ENCODE results near the gene PAQR7.

PAQR7 gene

DNA sequence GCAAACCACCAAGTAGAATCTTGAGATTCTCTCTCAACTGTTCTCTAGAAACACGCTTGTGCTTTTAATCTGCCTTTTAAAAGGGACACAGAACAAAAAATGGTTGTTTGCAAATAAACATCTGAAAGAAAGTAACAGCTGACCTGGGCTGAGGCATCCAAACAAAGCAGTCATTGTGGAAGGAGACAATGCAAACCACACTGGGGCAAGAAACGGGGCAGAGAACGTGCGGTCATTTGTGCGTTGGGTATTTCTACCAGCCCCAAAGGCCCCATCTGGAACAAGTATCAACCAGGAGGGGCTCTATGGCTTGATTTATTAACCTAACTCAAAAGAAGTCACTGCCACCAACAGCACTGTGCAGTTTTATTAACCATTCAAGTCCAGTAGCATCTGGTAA, 24.7 kb upstream of the PAQR7 start:
- DNase-seq, result no peak

- DNase-seq, result no peak
Measured at GRCh38 chr1:25899792-25900191, 24.3 kb upstream of the PAQR7 start.

- no peak for DNase-seq
Measured at GRCh38 chr1:25898223-25899015, 22.9 kb upstream of the PAQR7 start.

DNA sequence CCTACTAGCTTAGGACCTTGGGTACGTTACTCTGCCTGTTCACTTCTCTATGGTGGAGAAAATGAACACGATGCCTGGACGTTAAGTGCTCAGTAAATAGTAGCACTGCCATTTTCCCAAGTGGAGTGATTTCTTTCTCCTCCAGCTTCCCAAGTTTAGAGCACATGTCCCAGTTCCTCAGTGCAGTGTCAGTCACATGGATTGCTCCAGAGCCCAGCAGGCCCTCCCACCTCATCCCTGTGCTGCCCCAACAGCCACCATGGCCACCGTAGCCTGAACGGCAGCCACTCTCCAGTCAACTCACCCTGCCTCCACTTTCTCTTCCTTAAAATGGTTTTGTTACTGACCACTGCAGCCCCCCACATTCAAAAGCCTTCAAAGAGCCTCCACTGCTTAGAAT, 22.2 kb upstream of the PAQR7 start:
- DNase-seq, result no peak

DNA sequence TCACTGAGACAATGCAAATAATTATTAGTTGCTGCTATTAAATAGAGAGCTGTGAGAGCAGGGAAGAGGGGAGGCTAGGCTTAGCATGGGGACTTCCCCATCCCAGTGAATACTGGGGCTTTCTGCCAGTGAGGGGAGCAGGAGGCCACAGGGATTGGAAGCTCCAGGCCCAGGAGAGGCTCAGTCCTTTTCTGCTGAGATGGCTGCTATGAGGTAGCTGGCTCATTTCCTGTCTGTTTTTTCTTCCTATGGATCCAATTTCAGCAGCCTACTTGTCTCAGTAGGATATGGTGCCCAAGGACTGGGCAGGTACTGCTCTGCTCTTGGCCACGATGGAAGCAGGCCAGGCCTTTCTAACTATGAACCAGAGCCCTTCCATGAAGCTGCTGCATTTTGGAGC, 20.8 kb upstream of the PAQR7 start:
- DNase-seq, result no peak

DNA sequence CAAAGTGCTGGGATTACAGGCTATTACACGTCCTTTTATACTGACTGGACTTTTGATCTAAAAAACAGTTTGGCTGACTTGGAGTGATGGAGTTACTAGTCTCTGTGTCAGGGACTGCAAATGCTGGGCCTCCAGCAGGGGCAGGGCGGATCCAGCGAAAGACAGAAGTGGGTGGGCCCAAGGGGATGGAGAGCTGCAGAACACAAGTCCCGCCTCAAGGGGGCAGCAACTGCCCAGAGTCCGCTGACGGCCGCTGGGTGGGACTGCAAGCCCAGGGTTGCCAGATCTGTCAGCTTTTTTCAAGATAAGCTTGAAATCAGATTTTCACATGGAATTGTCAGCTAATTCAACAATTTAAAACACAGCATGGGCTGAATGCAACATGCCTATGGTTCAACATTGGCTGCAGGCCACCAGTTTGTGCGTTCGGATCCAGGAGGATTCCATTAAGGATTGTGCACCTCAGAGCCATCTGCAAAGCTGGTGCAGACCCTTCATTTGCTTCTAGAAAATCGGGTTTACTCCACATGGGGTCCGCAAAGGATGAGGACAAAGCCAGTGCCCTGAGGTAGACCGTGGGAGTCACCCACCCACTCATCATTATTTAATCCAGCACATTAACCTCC, 20.0 kb upstream of the PAQR7 start:
- DNase-seq, result peak; percentile 70

- no peak for DNase-seq
Measured at GRCh38 chr1:25893116-25893515, 17.6 kb upstream of the PAQR7 start.

DNA sequence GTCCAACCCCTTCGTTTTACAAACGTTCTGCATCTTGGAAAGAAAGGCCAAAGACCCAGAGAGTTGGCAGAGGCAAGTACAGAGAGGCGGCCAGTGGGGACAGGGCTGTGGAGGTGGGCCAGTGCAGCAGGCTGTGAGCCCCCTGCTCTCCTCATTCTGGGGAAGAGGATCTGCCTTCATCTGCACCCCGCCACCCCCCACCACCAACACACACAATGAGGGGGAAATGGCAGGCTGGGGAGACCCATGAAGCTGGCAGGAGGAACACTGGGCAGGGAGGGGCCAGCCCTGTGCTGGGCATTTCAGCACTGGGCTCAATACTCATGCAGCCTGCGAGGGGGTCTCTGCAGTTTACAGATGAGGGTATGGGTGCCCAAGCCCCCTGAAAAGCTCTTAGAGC, 16.1 kb upstream of the PAQR7 start:
- DNase-seq, result no peak

DNA sequence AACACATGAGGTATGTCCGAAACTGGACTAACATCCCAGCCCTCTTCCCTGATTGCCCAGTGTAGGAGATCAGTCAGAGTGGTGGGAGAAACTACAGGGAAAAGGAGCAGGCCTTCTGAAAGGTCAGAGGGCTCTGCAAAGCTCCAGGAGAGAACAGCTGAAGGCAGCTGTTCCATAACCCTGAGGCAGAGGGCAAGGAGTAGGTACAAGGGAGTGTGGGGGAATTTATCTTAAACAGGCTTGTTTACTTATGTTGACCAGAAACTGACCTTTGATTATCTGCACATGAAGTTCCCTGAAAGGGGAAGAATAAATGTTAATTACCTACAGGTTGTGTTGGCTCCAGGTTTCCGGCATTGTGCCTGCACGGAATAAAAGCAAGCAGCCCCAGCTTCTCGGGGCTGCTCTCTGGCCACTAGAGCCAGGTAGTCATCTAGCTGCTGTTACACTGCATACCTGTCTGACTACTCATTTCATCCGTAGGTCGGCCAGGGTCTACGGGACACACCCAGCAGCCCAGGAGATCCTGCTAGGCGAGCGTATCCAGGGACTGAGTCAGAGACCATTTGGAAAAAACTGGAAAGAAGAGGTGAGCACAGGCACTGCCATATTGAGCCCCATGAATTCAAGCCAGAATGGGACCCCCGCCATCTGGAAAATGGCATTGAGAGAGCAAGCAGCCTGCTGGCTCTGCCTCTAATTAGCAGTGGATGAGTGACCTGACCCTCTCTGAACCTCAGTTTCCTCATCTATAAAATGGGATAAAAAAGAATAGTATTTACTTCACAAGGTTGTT, 14.9 kb upstream of the PAQR7 start:
- no peak for DNase-seq

GRCh38 chr1:25889470-25889869, 14.0 kb upstream of the PAQR7 start:
- no peak for DNase-seq

DNA sequence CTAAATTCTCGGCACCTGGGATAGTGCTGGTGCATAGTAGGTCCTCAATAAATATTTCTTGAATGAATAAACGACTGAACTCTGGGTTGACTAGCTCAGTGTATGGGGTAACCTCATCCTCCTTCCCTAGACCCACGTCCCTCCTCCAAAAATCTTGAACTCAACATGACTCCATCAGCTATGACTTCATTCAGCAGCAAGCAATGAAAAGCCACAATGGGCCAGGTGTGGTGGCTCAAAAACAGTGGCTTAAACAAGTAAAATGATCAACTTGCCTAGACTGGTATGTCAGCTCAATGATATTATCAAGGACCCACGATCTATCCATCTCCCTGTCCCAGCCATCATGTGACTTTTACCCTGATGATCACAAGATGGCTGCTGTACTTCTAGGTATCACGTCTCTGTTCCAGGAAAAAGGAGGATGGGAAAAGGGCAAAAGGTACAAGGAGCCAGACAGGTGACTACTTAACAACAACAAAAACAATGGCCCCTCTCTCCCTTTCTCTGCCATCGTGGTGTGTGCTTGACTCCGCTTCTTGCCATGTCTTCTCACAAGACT, 13.0 kb upstream of the PAQR7 start:
- no peak for DNase-seq

DNA sequence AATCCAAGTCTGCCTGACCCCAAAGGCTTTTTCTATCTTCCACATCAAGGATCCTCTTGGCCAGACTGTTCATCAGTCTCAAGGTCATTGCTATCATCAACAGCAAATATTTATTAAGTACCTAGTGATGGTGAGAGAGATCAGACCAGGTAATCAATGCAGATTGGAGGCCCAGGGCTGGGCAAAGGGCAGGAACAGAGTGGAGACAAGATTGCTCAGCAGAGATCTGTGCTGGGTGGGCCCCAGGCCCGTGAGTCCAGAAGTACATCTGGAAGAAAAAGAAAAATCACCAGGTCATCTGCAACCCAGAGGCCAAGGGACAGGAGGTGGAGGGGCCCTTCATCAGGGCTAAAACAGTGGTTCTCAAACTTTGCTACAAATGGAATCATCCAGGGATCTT, 10.1 kb upstream of the PAQR7 start:
- DNase-seq, result no peak

DNA sequence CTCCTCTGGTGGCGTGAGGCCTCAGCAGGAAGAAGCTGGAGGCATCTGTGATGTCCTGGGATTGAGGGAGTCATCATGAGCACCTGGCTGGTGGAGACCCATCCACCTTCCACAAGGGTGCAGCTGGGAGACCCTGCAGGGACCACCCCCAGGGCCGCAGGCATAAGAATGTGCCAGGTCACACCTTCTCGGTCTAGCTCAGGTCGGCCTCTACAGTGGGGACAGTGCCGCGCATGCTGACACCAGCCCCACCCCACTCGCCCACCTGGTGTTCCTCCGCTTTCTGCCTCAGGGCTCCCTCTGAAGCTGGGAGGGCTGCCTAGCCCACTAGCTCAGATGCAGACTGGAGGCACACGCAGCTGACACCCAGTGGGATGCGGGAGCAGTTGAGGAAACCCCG, 5.8 kb upstream of the PAQR7 start:
- no peak for DNase-seq

- no peak for DNase-seq
Measured at GRCh38 chr1:25880518-25880917, 5.0 kb upstream of the PAQR7 start.

DNA sequence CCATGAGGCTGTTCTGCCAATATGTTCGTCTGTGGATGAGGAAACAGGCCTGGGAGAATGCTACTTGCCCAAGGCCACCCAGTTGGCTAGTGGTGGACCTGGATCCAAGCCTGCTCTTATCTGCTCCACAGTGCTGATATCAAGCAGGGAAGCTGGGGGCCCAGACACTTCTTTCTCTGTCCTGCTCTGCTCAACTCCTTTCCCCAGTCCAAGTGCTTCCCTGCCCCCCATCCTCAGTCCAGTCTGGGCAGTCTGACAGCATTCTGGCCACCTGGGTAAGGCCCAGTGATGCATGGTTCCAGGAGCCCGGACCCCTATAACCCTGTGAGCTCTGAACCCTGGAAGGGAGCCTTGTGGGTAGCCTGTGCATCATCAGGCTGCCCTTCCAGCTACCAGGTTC, 4.2 kb upstream of the PAQR7 start:
- DNase-seq, result no peak

- DNase-seq, result no peak
Measured at GRCh38 chr1:25878690-25879089, 3.2 kb upstream of the PAQR7 start.

- no peak for DNase-seq
Measured at GRCh38 chr1:25877155-25877554, 1.6 kb upstream of the PAQR7 start.

DNA sequence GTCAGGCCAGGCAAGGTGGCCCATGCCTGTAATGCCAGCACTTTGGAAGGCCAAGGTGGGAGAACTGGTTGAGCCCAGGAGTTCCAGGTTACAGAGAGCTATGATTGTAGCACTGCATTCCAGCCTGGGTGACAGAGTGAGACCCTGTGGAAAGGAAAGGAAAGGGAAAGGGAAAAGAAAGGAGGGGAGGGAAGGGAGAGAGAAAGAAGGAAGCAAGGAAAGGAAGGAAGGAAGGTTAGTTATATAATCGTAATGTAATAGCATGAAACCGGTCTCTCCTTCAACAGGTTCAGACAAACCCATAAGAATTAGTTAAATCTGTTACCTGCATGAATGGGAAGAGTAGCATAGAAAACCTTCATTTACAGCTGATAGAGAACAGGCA, 1.2 kb upstream of the PAQR7 start:
- no peak for DNase-seq

DNA sequence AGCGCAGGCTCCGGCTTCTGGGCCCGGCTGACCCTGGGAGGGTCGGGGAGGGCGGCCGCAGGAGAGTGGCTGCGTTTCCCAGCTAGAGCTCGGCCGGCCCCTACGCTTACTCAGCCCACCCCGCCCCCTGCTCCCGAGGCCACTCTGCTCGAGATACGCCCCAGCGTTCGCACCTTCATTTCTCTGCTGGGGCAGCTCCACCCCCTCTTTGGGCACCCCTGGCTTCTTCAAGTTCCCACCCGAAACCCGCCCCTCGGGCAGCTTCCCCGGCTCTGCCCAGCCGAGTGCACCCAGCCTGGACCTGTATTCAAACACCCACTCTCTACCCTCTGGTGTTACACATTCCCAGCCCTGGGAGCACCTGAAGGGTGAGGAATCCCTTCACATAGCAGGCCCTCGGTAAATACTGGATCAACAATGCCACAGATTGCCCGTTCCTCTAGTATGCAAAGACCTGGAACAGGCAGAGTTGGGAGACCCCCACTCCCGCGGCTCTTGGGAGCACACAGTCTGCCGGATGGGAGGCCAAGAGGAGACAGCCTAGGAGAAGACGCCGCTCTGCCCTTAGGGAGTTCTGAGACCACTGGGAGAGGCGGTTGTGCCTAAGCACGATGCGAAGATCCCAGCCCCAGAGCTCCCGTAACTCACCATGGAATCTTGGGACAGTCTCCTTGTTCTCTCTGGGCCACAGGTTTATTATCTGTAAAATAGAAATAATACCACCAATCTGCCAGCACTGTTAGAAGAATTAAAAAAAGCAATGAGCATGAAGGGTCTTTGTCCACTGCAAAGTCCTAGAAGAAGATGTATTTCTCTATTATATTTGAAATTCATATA, 566 bp upstream of the PAQR7 start:
- no peak for DNase-seq

DNA sequence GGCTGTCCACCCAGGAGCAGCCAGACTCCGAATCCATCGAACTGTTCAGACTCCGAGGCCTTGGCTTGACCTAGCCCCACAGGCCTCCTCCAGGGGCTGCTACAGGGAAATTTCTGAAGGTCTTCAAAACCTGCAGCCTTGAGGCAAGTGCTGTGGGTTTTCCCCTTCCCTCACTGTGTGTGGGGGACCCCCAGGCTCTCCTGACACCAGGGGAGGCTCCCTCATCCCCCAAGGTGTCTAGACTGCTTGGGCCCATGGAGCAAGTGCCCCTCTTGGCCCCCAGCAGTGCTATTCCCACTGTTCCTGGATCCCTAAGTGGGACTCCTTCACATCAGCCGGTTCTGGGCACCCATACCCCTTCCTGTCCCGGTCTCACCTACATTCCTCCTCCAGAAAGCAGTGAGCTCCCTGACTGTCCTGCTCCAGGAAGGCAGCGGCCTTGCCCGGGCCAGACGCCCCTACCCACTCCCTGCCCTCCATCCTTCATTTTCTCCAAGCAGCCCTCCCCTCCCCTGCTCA, 814 bp downstream of the PAQR7 start:
- no peak for DNase-seq

- DNase-seq, result no peak
Measured at GRCh38 chr1:25874209-25874608, 1.3 kb downstream of the PAQR7 start.

GRCh38 chr1:25873120-25873519, 2.4 kb downstream of the PAQR7 start:
- no peak for DNase-seq

DNA sequence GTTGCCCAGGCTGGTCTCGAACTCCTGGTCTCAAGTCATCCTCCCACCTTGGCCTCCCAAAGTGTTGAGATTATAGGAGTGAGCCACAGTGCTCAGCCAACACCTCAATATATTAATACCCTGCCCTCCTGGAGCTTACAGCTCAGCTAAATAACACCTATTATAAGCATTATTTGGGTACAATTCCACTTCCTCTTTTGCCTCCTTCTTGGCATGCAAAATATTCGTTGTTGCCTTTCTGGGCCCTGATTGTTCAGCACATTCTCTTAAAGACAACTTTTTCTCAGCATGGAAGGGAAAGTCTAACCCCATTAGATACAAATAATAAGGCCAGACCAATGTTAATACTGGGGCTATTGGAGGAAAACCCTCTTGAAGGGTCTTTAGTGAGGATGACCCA, 2.8 kb downstream of the PAQR7 start:
- DNase-seq, result no peak
